ENCODE results near the gene MAPK6. TPM values are rescaled to one million over a fixed set of nuclear protein-coding genes. Genes with fewer than 3 reads are reported as not detected.
A peak's percentile ranks its signal among the peaks of the same experiment; 100 is the strongest.

The MAPK6 gene
- polyA plus RNA-seq, 1 donor (not counting 4 experiments of a cell fraction or from before 2014, with no cell fraction given), result 103 TPM

DNA sequence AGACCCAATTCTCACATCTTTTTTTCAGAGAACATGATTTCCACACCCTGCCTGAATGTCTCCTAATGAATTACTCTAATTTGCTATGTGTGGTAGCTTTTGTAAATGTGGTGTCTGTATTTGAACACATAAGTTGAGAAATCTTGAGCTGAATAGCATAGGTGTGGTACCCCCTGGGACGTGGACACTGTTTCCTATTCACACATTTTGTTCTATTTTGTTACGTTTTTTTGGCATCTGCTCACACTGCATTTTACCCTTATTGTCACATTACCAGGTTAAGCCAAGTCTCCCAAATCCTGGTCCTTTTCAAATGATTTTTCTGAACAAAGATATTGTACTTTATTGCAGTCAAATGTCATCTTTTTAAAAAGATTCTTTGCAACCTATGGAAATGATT is 6.8 kb upstream of the MAPK6 start:
- no peak overlapping the region for H3K27ac ChIP-seq (ENCODE audit: control insufficient read depth, insufficient read depth, low read length)
- H3K79me2 ChIP-seq (ENCODE audit: control insufficient read depth, insufficient read depth, low read length), result no peaks in the 10 kb centered on the region
- H3K27me3 ChIP-seq (ENCODE audit: control insufficient read depth, extremely low read depth, insufficient read depth, low read length), result no peaks in the 10 kb centered on the region
- DNase-seq (ENCODE audit: low read depth, low spot score) (no peak), FAIRE-seq (no peak)
- no peaks in the 10 kb centered on the region for H3K9me3 ChIP-seq (ENCODE audit: control insufficient read depth, low read depth, low read length)
- no peaks in the 10 kb centered on the region for H4K20me1 ChIP-seq (ENCODE audit: control insufficient read depth, extremely low read depth, insufficient read depth, low read length)
- H3K4me1 ChIP-seq (ENCODE audit: control insufficient read depth, extremely low read depth, insufficient read depth, low read length), result peaks cover 29% of the 10 kb centered on the region
- no peak overlapping the region for H2AFZ ChIP-seq (ENCODE audit: control insufficient read depth, low read length)
- H3K4me3 ChIP-seq (ENCODE audit: control insufficient read depth in 2 of 3, extremely low read depth in 1 of 3, insufficient read depth in 2 of 3, low read depth in 1 of 3, low read length in 3 of 3), result no peak overlapping the region
- dilution Hi-C loops (cut with MboI; ENCODE audit: extremely low pct_ligation_motif_present, low sequenced_read_pairs), result no loop called here
- no peaks in the 10 kb centered on the region for H3K9me1 ChIP-seq (ENCODE audit: control insufficient read depth, extremely low read depth, insufficient read depth, low read length)
- no peaks in the 10 kb centered on the region for H3K36me3 ChIP-seq (ENCODE audit: control insufficient read depth in 2 of 2, extremely low read depth in 1 of 2, insufficient read depth in 2 of 2, low read length in 2 of 2)
- H3K4me2 ChIP-seq (ENCODE audit: control insufficient read depth, extremely low read depth, insufficient read depth, low read depth, low read length), result no peak overlapping the region
- no peak overlapping the region for H3K9ac ChIP-seq (ENCODE audit: control insufficient read depth, extremely low read depth, insufficient read depth, low read length)
- TF ChIP-seq EZH2 (IDR thresholded peaks at IDR 0.05; ENCODE audit: low read length), result no peak
- TF ChIP-seq, protein P1, sequence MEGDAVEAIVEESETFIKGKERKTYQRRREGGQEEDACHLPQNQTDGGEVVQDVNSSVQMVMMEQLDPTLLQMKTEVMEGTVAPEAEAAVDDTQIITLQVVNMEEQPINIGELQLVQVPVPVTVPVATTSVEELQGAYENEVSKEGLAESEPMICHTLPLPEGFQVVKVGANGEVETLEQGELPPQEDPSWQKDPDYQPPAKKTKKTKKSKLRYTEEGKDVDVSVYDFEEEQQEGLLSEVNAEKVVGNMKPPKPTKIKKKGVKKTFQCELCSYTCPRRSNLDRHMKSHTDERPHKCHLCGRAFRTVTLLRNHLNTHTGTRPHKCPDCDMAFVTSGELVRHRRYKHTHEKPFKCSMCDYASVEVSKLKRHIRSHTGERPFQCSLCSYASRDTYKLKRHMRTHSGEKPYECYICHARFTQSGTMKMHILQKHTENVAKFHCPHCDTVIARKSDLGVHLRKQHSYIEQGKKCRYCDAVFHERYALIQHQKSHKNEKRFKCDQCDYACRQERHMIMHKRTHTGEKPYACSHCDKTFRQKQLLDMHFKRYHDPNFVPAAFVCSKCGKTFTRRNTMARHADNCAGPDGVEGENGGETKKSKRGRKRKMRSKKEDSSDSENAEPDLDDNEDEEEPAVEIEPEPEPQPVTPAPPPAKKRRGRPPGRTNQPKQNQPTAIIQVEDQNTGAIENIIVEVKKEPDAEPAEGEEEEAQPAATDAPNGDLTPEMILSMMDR (optimal IDR thresholded peaks at IDR 0.05 in 1 of 3, IDR thresholded peaks at IDR 0.05 in 1 of 3, conservative IDR thresholded peaks at IDR 0.05 in 1 of 3; ENCODE audit: extremely low read depth in 1 of 3, insufficient read depth in 2 of 3, low read length in 3 of 3), result no peak

DNA sequence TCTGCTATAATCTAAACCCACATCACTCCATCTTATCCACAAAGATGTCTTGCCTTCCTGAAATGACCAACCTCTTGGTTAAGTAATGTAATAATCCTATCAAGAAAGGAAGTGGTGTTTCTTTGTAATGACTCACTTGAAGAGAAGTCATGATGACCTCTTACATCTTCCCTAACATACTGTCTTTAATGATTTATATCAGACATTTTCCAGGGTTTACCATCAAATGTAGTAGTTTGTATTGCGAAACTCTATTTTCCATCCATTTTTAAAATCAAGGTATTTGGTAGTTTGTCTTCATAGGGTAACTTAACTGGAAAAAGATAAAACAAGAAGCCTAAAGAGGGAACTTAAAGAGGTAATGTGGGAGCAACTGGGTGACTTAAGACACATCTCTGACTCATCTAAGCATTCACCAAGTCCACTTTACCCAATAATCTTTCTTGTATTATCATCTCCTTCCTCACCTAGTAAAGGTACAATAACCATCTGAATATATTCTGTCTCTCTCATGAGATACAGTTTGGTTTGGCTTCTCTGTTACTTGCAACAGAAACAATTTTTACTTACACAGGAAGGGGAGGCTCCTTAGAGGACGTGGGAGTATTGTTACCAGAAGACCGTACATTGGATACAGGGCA is 5.7 kb upstream of the MAPK6 start:
- Histone ChIP-seq H3K27me3 (ENCODE audit: control insufficient read depth, extremely low read depth, insufficient read depth, low read length) (no peaks in the 10 kb centered on the region), H3K79me2 (ENCODE audit: control insufficient read depth, insufficient read depth, low read length) (no peaks in the 10 kb centered on the region), H3K4me1 (ENCODE audit: control insufficient read depth, extremely low read depth, insufficient read depth, low read length) (peaks cover 29% of the 10 kb centered on the region), H3K9me3 (ENCODE audit: control insufficient read depth, low read depth, low read length) (no peaks in the 10 kb centered on the region), H3K9me1 (ENCODE audit: control insufficient read depth, extremely low read depth, insufficient read depth, low read length) (no peaks in the 10 kb centered on the region), H3K4me2 (ENCODE audit: control insufficient read depth, extremely low read depth, insufficient read depth, low read depth, low read length) (peak overlapping the region; percentile 9), H3K36me3 (ENCODE audit: control insufficient read depth in 2 of 2, extremely low read depth in 1 of 2, insufficient read depth in 2 of 2, low read length in 2 of 2) (no peaks in the 10 kb centered on the region), H4K20me1 (ENCODE audit: control insufficient read depth, extremely low read depth, insufficient read depth, low read length) (no peaks in the 10 kb centered on the region), H2AFZ (ENCODE audit: control insufficient read depth, low read length) (no peak overlapping the region), H3K4me3 (ENCODE audit: control insufficient read depth in 2 of 3, extremely low read depth in 1 of 3, insufficient read depth in 2 of 3, low read depth in 1 of 3, low read length in 3 of 3) (no peak overlapping the region), H3K9ac (ENCODE audit: control insufficient read depth, extremely low read depth, insufficient read depth, low read length) (no peak overlapping the region), H3K27ac (ENCODE audit: control insufficient read depth, insufficient read depth, low read length) (peak overlapping the region; percentile 61)
- DNase-seq (ENCODE audit: low read depth, low spot score), result no peak
- FAIRE-seq, result no peak
- TF ChIP-seq, protein P1 (optimal IDR thresholded peaks at IDR 0.05 in 1 of 3, IDR thresholded peaks at IDR 0.05 in 1 of 3, conservative IDR thresholded peaks at IDR 0.05 in 1 of 3; ENCODE audit: extremely low read depth in 1 of 3, insufficient read depth in 2 of 3, low read length in 3 of 3), result no peak
- no peak for TF ChIP-seq EZH2 (IDR thresholded peaks at IDR 0.05; ENCODE audit: low read length)
- dilution Hi-C loops (cut with MboI; ENCODE audit: extremely low pct_ligation_motif_present, low sequenced_read_pairs), result no loop called here
